Liver (tissue), 9 donors: ENCODE measurements around the gene FILIP1L. TPM values are rescaled to one million over a fixed set of nuclear protein-coding genes. Genes with fewer than 3 reads are reported as not detected.

ENCODE experiments used
- DNase-seq: peaks from one replicate; pipeline ENCODE4 v3.0.0-alpha.2; 2017; ENCODE audit warnings: low spot score
- H3K27ac ChIP-seq, 2 donors: one replicate each; pipeline ENCODE4 v1.7.0; 2013; ENCODE audit warnings: inconsistent platforms in 2 of 2, low read length in 2 of 2, control low read depth in 1 of 2, low read depth in 1 of 2, mild to moderate bottlenecking in 1 of 2
- H3K27me3 ChIP-seq, 4 donors: one replicate each; pipeline versions ENCODE4 v1.6.1 to v1.7.0; 2013; ENCODE audit warnings: low read length in 3 of 4, inconsistent platforms in 1 of 4, mild to moderate bottlenecking in 1 of 4, moderate library complexity in 1 of 4; ENCODE audit not compliant: control insufficient read depth in 4 of 4, insufficient read depth in 4 of 4
- H3K36me3 ChIP-seq, 4 donors: one replicate each; pipeline versions ENCODE4 v1.6.1 to v1.7.0; 2013; ENCODE audit warnings: low read length in 3 of 4, mild to moderate bottlenecking in 3 of 4, low read depth in 1 of 4, moderate library complexity in 1 of 4; ENCODE audit not compliant: control insufficient read depth in 4 of 4, insufficient read depth in 3 of 4
- H3K4me1 ChIP-seq, 4 donors: one replicate each; pipeline versions ENCODE4 v1.6.1 to v1.7.0; 2013; ENCODE audit warnings: low read length in 3 of 4, mild to moderate bottlenecking in 3 of 4, moderate library complexity in 1 of 4; ENCODE audit not compliant: control insufficient read depth in 4 of 4, insufficient read depth in 4 of 4
- H3K4me3 ChIP-seq, 3 donors: one replicate each; pipeline versions ENCODE4 v1.6.1 to v1.7.0; 2013; ENCODE audit warnings: low read length in 3 of 3, control low read depth in 1 of 3, low read depth in 1 of 3, mild to moderate bottlenecking in 1 of 3
- H3K9ac ChIP-seq, 2 donors: one replicate each; pipeline ENCODE4 v1.7.0; 2013; ENCODE audit warnings: low read length in 2 of 2, mild to moderate bottlenecking in 2 of 2, moderate library complexity in 2 of 2, control low read depth in 1 of 2, low read depth in 1 of 2
- H3K9me3 ChIP-seq, 4 donors: one replicate each; pipeline versions ENCODE4 v1.6.1 to v1.7.0; 2013; ENCODE audit warnings: low read length in 3 of 4; ENCODE audit not compliant: control insufficient read depth in 4 of 4
- EGR1 ChIP-seq, 2 donors: IDR thresholded peaks; 2 replicates each; pipeline ENCODE4 v1.6.1; 2016 to 2018; ENCODE audit warnings: antibody characterized with exemption in 2 of 2, low read depth in 2 of 2
- FOXA1 ChIP-seq: IDR thresholded peaks from 2 replicates; pipeline ENCODE4 v1.6.1; 2016; ENCODE audit warnings: antibody characterized with exemption
- FOXA2 ChIP-seq: IDR thresholded peaks from 2 replicates; pipeline ENCODE4 v1.6.1; 2016; ENCODE audit warnings: antibody characterized with exemption
- GABPA ChIP-seq, 2 donors: IDR thresholded peaks in 1 of 2; conservative IDR thresholded peaks in 1 of 2; 2 replicates each; pipeline ENCODE4 v1.6.1; 2016; ENCODE audit warnings: antibody characterized with exemption in 2 of 2, mild to moderate bottlenecking in 1 of 2, moderate library complexity in 1 of 2
- HNF4A ChIP-seq, 2 donors: conservative IDR thresholded peaks; 2 replicates each; pipeline ENCODE4 v1.6.1; 2016; ENCODE audit warnings: antibody characterized with exemption in 2 of 2, mild to moderate bottlenecking in 2 of 2
- HNF4G ChIP-seq: IDR thresholded peaks from 2 replicates; pipeline ENCODE4 v1.6.1; 2016; ENCODE audit warnings: antibody characterized with exemption
- JUND ChIP-seq, 2 donors: IDR thresholded peaks; 2 replicates each; pipeline ENCODE4 v1.6.1; 2016; ENCODE audit warnings: antibody characterized with exemption in 2 of 2
- NR2F2 ChIP-seq: IDR thresholded peaks from 2 replicates; pipeline ENCODE4 v1.6.1; 2016; ENCODE audit warnings: antibody characterized with exemption
- RAD21 ChIP-seq, 2 donors: IDR thresholded peaks; 2 replicates each; pipeline ENCODE4 v1.6.1; 2016; ENCODE audit warnings: antibody characterized with exemption in 2 of 2, mild to moderate bottlenecking in 2 of 2
- RXRA ChIP-seq, 2 donors: IDR thresholded peaks; 2 replicates each; pipeline ENCODE4 v1.6.1; 2017 to 2018; ENCODE audit warnings: antibody characterized with exemption in 2 of 2, mild to moderate bottlenecking in 1 of 2
- SP1 ChIP-seq: IDR thresholded peaks from 2 replicates; pipeline ENCODE4 v1.6.1; 2018; ENCODE audit warnings: antibody characterized with exemption, mild to moderate bottlenecking
- TAF1 ChIP-seq: conservative IDR thresholded peaks from 2 replicates; pipeline ENCODE4 v1.6.1; 2016; ENCODE audit warnings: antibody characterized with exemption, mild to moderate bottlenecking
- YY1 ChIP-seq: IDR thresholded peaks from 2 replicates; pipeline ENCODE4 v1.6.1; 2016; ENCODE audit warnings: antibody characterized with exemption, mild to moderate bottlenecking
- WGBS: extraction: QIAGEN DNeasy Blood & Tissue Kit; methylation state at CpG from one replicate; pipeline ENCODE4 v1.1.7; 2013; 5-methylcytosine and 5-hydroxymethylcytosine counted together
- polyA plus RNA-seq, 2 donors: library from polyadenylated mRNA; stranded (reverse) in 1 of 2; unstranded in 1 of 2; fragments of 200-250 nt in 1 of 2; fragments of >200 nt in 1 of 2; fragmentation: Nextera tagmentation in 1 of 2; extraction: Ambion mirVana in 1 of 2; gene quantifications; one replicate each; pipeline versions ENCODE4 v1.2.1 to v1.2.3, GENCODE V29; 2013 to 2015
- total RNA-seq, 2 donors: library from RNA; depleted of rRNA; stranded (reverse); fragments of >200 nt; gene quantifications; one replicate each; pipeline ENCODE4 v1.2.3, GENCODE V29; 2014
- TF ChIP-seq, protein P1 (sequence below): IDR thresholded peaks from 2 replicates; pipeline ENCODE4 v1.6.1; 2016; ENCODE audit warnings: antibody characterized with exemption
- TF ChIP-seq, protein P2 (sequence below): IDR thresholded peaks from 2 replicates; pipeline ENCODE4 v1.6.1; 2016; ENCODE audit warnings: antibody characterized with exemption
- TF ChIP-seq, protein P3 (sequence below): IDR thresholded peaks from 2 replicates; pipeline ENCODE4 v1.6.1; 2016; ENCODE audit warnings: antibody characterized with exemption, mild to moderate bottlenecking
- TF ChIP-seq, protein P4 (sequence below): IDR thresholded peaks from 2 replicates; pipeline ENCODE4 v1.6.1; 2016; ENCODE audit warnings: antibody characterized with exemption
- TF ChIP-seq, protein P5 (sequence below): fragments of 150-350 bp; IDR thresholded peaks from 2 replicates; pipeline ENCODE4 v1.5.1; 2017; ENCODE audit warnings: improper control_type of control experiment, low read depth, low read length; ENCODE audit not compliant: missing input control
- donor health status: healthy.
- donor health status: healthy.
- donor health status: healthy.
- donor health status: healthy.
- donor health status: healthy.

FILIP1L gene
- total and polyA plus RNA-seq, 4 donors, result 1.4 to 6.5 (median 1.9) TPM

DNA sequence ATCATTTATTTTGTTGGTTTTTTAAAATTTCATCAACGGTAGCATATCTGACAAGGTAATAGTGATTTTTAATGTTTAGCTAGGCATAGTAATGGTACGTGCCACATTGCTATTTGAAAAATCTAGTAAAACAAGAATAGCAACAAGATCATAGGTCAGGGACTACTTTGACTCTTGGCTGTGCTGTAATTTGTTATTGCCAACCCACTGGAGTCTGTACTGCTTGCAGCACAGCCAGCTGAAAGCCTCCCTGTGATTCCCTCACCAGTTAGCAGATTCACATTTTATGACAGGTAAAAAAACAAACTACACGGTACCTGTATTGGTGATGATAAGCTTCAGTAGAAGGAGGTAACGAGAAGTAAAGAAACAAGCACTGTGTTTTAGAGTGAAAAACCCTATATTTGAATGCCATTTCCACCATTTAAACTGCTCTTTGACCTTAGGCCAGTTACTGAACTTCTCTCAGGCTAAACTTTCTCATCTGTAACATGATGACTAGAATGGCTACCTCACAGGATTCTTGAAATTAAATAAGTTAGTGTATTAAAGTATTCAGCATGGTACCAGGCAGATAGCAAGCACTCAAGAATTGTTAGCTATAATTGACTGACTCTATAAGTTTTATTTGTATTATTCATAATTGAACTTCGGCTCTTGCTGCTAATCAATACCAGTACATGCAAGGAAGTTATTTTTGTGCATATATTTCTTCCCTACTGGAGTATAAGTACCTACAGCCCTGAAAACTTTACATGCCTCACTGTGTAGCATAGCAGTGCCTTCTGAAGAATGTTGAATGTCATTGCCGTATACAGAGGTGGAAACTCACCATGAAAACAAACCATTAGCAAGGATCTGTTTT lies 16.1 kb downstream of the FILIP1L start:
- Histone ChIP-seq H3K9me3 (no peaks in the 10 kb centered on the region), H3K9ac (peak overlapping the region; percentile 6 to 17), H3K27ac (peak overlapping the region; percentile 68 to 79), H3K36me3 (no peaks in the 10 kb centered on the region), H3K27me3 (no peaks in the 10 kb centered on the region), H3K4me1 (peaks cover 0 to 19% (median 11%) of the 10 kb centered on the region in 4 donors), H3K4me3 (no peak overlapping the region)
- 42% methylated on average over 6 of the region's 6 CpGs for WGBS
- TF ChIP-seq HNF4A (conservative IDR thresholded peaks at IDR 0.05), result peak; percentile 92 to 93
- peak; percentile 60 for TF ChIP-seq FOXA1
- TF ChIP-seq HNF4G, result peak; percentile 76
- TF ChIP-seq, protein P1, sequence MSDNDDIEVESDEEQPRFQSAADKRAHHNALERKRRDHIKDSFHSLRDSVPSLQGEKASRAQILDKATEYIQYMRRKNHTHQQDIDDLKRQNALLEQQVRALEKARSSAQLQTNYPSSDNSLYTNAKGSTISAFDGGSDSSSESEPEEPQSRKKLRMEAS, result peak; percentile 61
- peak; percentile 92 for TF ChIP-seq SP1
- no peak for TF ChIP-seq EGR1 (IDR thresholded peaks at IDR 0.05; ENCODE audit: low read depth in 2 of 2)
- peak; percentile 37 to 77 for TF ChIP-seq JUND (IDR thresholded peaks at IDR 0.05)
- peak; percentile 12 for TF ChIP-seq TAF1
- TF ChIP-seq YY1, result peak; percentile 91
- no peak for TF ChIP-seq GABPA (IDR thresholded peaks at IDR 0.05 in 1 of 2, conservative IDR thresholded peaks at IDR 0.05 in 1 of 2)
- TF ChIP-seq, protein P2, sequence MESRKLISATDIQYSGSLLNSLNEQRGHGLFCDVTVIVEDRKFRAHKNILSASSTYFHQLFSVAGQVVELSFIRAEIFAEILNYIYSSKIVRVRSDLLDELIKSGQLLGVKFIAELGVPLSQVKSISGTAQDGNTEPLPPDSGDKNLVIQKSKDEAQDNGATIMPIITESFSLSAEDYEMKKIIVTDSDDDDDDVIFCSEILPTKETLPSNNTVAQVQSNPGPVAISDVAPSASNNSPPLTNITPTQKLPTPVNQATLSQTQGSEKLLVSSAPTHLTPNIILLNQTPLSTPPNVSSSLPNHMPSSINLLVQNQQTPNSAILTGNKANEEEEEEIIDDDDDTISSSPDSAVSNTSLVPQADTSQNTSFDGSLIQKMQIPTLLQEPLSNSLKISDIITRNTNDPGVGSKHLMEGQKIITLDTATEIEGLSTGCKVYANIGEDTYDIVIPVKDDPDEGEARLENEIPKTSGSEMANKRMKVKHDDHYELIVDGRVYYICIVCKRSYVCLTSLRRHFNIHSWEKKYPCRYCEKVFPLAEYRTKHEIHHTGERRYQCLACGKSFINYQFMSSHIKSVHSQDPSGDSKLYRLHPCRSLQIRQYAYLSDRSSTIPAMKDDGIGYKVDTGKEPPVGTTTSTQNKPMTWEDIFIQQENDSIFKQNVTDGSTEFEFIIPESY, result peak; percentile 57
- peak; percentile 39 to 58 for TF ChIP-seq RAD21 (IDR thresholded peaks at IDR 0.05)
- TF ChIP-seq, protein P3, sequence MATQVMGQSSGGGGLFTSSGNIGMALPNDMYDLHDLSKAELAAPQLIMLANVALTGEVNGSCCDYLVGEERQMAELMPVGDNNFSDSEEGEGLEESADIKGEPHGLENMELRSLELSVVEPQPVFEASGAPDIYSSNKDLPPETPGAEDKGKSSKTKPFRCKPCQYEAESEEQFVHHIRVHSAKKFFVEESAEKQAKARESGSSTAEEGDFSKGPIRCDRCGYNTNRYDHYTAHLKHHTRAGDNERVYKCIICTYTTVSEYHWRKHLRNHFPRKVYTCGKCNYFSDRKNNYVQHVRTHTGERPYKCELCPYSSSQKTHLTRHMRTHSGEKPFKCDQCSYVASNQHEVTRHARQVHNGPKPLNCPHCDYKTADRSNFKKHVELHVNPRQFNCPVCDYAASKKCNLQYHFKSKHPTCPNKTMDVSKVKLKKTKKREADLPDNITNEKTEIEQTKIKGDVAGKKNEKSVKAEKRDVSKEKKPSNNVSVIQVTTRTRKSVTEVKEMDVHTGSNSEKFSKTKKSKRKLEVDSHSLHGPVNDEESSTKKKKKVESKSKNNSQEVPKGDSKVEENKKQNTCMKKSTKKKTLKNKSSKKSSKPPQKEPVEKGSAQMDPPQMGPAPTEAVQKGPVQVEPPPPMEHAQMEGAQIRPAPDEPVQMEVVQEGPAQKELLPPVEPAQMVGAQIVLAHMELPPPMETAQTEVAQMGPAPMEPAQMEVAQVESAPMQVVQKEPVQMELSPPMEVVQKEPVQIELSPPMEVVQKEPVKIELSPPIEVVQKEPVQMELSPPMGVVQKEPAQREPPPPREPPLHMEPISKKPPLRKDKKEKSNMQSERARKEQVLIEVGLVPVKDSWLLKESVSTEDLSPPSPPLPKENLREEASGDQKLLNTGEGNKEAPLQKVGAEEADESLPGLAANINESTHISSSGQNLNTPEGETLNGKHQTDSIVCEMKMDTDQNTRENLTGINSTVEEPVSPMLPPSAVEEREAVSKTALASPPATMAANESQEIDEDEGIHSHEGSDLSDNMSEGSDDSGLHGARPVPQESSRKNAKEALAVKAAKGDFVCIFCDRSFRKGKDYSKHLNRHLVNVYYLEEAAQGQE, result peak; percentile 87
- TF ChIP-seq, protein P4, sequence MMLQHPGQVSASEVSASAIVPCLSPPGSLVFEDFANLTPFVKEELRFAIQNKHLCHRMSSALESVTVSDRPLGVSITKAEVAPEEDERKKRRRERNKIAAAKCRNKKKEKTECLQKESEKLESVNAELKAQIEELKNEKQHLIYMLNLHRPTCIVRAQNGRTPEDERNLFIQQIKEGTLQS, result peak; percentile 48
- peak; percentile 68 to 82 for TF ChIP-seq RXRA (IDR thresholded peaks at IDR 0.05)
- peak; percentile 17 for TF ChIP-seq FOXA2
- TF ChIP-seq, protein P5, sequence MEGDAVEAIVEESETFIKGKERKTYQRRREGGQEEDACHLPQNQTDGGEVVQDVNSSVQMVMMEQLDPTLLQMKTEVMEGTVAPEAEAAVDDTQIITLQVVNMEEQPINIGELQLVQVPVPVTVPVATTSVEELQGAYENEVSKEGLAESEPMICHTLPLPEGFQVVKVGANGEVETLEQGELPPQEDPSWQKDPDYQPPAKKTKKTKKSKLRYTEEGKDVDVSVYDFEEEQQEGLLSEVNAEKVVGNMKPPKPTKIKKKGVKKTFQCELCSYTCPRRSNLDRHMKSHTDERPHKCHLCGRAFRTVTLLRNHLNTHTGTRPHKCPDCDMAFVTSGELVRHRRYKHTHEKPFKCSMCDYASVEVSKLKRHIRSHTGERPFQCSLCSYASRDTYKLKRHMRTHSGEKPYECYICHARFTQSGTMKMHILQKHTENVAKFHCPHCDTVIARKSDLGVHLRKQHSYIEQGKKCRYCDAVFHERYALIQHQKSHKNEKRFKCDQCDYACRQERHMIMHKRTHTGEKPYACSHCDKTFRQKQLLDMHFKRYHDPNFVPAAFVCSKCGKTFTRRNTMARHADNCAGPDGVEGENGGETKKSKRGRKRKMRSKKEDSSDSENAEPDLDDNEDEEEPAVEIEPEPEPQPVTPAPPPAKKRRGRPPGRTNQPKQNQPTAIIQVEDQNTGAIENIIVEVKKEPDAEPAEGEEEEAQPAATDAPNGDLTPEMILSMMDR, result no peak
- peak; percentile 98 for TF ChIP-seq NR2F2
- no peak for DNase-seq
